Aorta (tissue), 5 donors: ENCODE data around the gene CMIP. TPM values are rescaled to one million over a fixed set of nuclear protein-coding genes. Genes with fewer than 3 reads are reported as not detected.
A peak's percentile ranks its signal among the peaks of the same experiment; 100 is the strongest.
"Not testable (repeated sequence)": the region's sequence is repeated elsewhere in the genome, so short reads cannot be mapped to it uniquely, and the experiment has no call there.

Experiments used
- ATAC-seq: fragments of 200-7000 bp; cut with Tn5 transposase; one replicate; pipeline ENCODE4 v1.9.1; 2022; ENCODE audit warnings: moderate library complexity; ENCODE audit not compliant: low FRiP score
- DNase-seq, 2 donors: peaks; one replicate each; pipeline ENCODE4 v3.0.0-alpha.2; 2020
- H3K27ac ChIP-seq, 2 donors: one replicate each; pipeline ENCODE4 v1.5.1; 2013; ENCODE audit warnings: low read length in 2 of 2, mild to moderate bottlenecking in 2 of 2, moderate library complexity in 2 of 2, control low read depth in 1 of 2, inconsistent platforms in 1 of 2, low read depth in 1 of 2
- H3K27me3 ChIP-seq, 2 donors: one replicate each; pipeline ENCODE4 v1.6.1; 2013; ENCODE audit warnings: control low read depth in 1 of 2, low read length in 1 of 2, mild to moderate bottlenecking in 1 of 2, moderate library complexity in 1 of 2; ENCODE audit not compliant: insufficient read depth in 2 of 2, control insufficient read depth in 1 of 2
- H3K36me3 ChIP-seq, 2 donors: one replicate each; pipeline ENCODE4 v1.6.1; 2013; ENCODE audit warnings: control low read depth in 1 of 2, low read length in 1 of 2, mild to moderate bottlenecking in 1 of 2; ENCODE audit not compliant: insufficient read depth in 2 of 2, control insufficient read depth in 1 of 2
- H3K4me1 ChIP-seq, 2 donors: one replicate each; pipeline ENCODE4 v1.6.1; 2013; ENCODE audit warnings: low read length in 2 of 2, control low read depth in 1 of 2, mild to moderate bottlenecking in 1 of 2, moderate library complexity in 1 of 2; ENCODE audit not compliant: insufficient read depth in 2 of 2, control insufficient read depth in 1 of 2
- H3K4me3 ChIP-seq, 2 donors: one replicate each; pipeline ENCODE4 v1.5.1; 2013; ENCODE audit warnings: low read length in 2 of 2, control low read depth in 1 of 2, mild to moderate bottlenecking in 1 of 2
- H3K9me3 ChIP-seq: one replicate; pipeline ENCODE4 v1.6.1; 2013; ENCODE audit warnings: mild to moderate bottlenecking, low read length; ENCODE audit not compliant: control insufficient read depth
- WGBS, 2 donors: extraction: QIAGEN DNeasy Blood & Tissue Kit; methylation state at CpG; one replicate each; pipeline ENCODE4 v1.1.7; 2013; 5-methylcytosine and 5-hydroxymethylcytosine counted together
- intact Hi-C, 2 donors: fragments of 100-400 bp; cut with DNase I; formaldehyde crosslinking; loops; one replicate each; pipeline versions ENCODE4 v1.14.2 to v1.15.0; 2022
- polyA plus RNA-seq, 2 donors: library from polyadenylated mRNA; stranded (reverse); fragments of 200-250 nt; gene quantifications; one replicate each; pipeline ENCODE4 v1.2.3, GENCODE V29; 2013
- total RNA-seq, 2 donors: library from RNA; stranded (reverse); fragmentation: NEBNext Ultra II Directional; extraction: Animal tissue kit (Norgen Biotek cat#: 25700); gene quantifications; one replicate each; pipeline ENCODE4 v1.2.1, GENCODE V29; 2021
- donor health status: healthy with polysubstance abuse.
- donor health status: Bipolar disorder and iron deficiency.
- donor health status: DM: no; HTN: no; CAD: no.
- donor health status: DM: no; HTN: no; CAD: no.
- donor health status: DM: yes; HTN: yes; CAD: no.

The CMIP gene
- total and polyA plus RNA-seq, 4 donors, result 2.4 to 96.3 (median 27.9) TPM

- Histone ChIP-seq H3K4me1 (no peaks in the 10 kb centered on the region), H3K27me3 (no peaks in the 10 kb centered on the region), H3K9me3 (no peaks in the 10 kb centered on the region), H3K4me3 (no peak overlapping the region), H3K36me3 (no peaks in the 10 kb centered on the region), H3K27ac (no peak overlapping the region)
- ATAC-seq (no peak), DNase-seq (no peak)
- WGBS, 2 donors, result 84% methylated on average over 7 of the region's 7 CpGs
- intact Hi-C loops, result no loop called here
These were observed 243.6 kb downstream of the CMIP start for GRCh38 chr16:81688182-81688581.

DNA sequence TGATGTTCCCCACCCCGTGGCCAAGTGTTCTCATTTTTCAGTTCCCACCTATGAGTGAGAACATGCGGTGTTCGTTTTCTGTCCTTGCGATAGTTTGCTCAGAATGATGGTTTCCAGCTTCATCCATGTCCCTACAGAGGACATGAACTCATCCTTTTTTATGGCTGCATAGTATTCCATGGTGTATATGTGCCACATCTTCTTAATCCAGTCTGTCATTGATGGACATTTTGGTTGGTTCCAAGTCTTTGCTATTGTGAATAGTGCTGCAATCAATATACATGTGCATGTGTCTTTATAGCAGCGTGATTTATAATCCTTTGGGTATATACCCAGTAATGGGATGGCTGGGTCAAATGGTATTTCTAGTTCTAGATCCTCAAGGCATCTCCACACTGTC is 244.2 kb downstream of the CMIP start:
- WGBS, 2 donors, result 77 to 87% methylated on average over 5 of the region's 5 CpGs
- intact Hi-C loops, H3K4me1 ChIP-seq, H3K27me3 ChIP-seq, H3K36me3 ChIP-seq, H3K4me3 ChIP-seq, H3K9me3 ChIP-seq, DNase-seq, H3K27ac ChIP-seq, ATAC-seq: not testable (repeated sequence)

GRCh38 chr16:81692021-81692420 is 247.4 kb downstream of the CMIP start:
- Histone ChIP-seq H3K27me3 (no peaks in the 10 kb centered on the region), H3K9me3 (no peaks in the 10 kb centered on the region), H3K27ac (no peak overlapping the region), H3K4me3 (no peak overlapping the region), H3K36me3 (no peaks in the 10 kb centered on the region), H3K4me1 (no peaks in the 10 kb centered on the region)
- 97% methylated on average over 16 of the region's 16 CpGs for WGBS, 2 donors
- DNase-seq (no peak), ATAC-seq (no peak)
- intact Hi-C loops, result no loop called here

GRCh38 chr16:81692571-81692970 is 248.0 kb downstream of the CMIP start:
- DNase-seq (no peak), ATAC-seq (no peak)
- Histone ChIP-seq H3K27me3 (no peaks in the 10 kb centered on the region), H3K27ac (no peak overlapping the region), H3K4me3 (no peak overlapping the region), H3K36me3 (no peaks in the 10 kb centered on the region), H3K9me3 (no peaks in the 10 kb centered on the region), H3K4me1 (no peaks in the 10 kb centered on the region)
- WGBS, 2 donors, result 97 to 98% methylated on average over 15 of the region's 15 CpGs
- intact Hi-C loops, result no loop called here

DNA sequence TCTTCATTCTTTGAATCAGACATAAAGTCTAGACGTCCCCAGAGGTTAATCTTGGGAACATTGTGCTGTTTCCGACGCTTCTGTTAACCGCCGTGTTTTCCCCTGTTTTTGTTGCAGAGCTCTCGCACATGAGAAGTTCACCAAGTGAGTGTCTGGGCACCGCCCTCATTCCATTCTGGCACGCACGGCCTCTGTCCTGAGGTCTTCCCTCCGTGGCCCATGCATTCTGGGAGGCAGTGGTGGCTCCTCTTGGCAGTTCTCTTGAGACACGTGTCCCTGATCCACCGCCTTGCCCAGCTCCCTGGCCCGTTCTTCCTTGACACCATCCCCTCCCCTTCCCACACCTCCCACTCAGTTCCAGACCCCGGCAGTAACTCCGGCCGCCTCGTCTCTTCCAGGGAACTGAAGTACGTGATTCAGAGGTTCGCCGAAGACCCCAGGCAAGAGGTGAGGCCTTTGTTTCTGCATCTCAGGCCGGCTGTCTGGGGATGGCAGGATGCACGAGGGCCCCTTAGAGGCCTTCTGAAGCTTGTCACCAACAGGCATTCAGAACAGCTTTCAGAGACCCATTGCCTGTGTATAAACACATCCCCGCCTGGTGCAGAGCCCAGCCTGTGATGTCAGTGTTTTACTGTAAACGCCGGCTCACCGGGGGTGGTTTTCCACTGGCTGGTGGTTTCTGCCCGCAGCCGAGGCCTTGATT is 248.6 kb downstream of the CMIP start:
- no peaks in the 10 kb centered on the region for H3K9me3 ChIP-seq
- DNase-seq (peak in 1 of 2 donors; percentile 68), ATAC-seq (no peak)
- H3K27ac ChIP-seq, result no peak overlapping the region
- 90 to 94% methylated on average over 28 of the region's 28 CpGs for WGBS, 2 donors
- H3K36me3 ChIP-seq, result no peaks in the 10 kb centered on the region
- intact Hi-C loops, result no loop called here
- H3K4me1 ChIP-seq, result no peaks in the 10 kb centered on the region
- no peak overlapping the region for H3K4me3 ChIP-seq
- no peaks in the 10 kb centered on the region for H3K27me3 ChIP-seq

GRCh38 chr16:81693744-81694303 is 249.2 kb downstream of the CMIP start:
- no peak overlapping the region for H3K4me3 ChIP-seq
- no peaks in the 10 kb centered on the region for H3K27me3 ChIP-seq
- DNase-seq (peak in 1 of 2 donors; percentile 61), ATAC-seq (no peak)
- H3K27ac ChIP-seq, result no peak overlapping the region
- intact Hi-C loops, result no loop called here
- no peaks in the 10 kb centered on the region for H3K9me3 ChIP-seq
- H3K4me1 ChIP-seq, result no peaks in the 10 kb centered on the region
- no peaks in the 10 kb centered on the region for H3K36me3 ChIP-seq
- 94 to 95% methylated on average over 9 of the region's 9 CpGs for WGBS, 2 donors

GRCh38 chr16:81694494-81695280 is 250.1 kb downstream of the CMIP start:
- intact Hi-C loops, result no loop called here
- ATAC-seq (no peak), DNase-seq (no peak)
- Histone ChIP-seq H3K27ac (no peak overlapping the region), H3K9me3 (no peaks in the 10 kb centered on the region), H3K4me1 (no peaks in the 10 kb centered on the region), H3K4me3 (no peak overlapping the region), H3K27me3 (no peaks in the 10 kb centered on the region), H3K36me3 (no peaks in the 10 kb centered on the region)
- WGBS, 2 donors, result 79 to 82% methylated on average over 14 of the region's 14 CpGs

DNA sequence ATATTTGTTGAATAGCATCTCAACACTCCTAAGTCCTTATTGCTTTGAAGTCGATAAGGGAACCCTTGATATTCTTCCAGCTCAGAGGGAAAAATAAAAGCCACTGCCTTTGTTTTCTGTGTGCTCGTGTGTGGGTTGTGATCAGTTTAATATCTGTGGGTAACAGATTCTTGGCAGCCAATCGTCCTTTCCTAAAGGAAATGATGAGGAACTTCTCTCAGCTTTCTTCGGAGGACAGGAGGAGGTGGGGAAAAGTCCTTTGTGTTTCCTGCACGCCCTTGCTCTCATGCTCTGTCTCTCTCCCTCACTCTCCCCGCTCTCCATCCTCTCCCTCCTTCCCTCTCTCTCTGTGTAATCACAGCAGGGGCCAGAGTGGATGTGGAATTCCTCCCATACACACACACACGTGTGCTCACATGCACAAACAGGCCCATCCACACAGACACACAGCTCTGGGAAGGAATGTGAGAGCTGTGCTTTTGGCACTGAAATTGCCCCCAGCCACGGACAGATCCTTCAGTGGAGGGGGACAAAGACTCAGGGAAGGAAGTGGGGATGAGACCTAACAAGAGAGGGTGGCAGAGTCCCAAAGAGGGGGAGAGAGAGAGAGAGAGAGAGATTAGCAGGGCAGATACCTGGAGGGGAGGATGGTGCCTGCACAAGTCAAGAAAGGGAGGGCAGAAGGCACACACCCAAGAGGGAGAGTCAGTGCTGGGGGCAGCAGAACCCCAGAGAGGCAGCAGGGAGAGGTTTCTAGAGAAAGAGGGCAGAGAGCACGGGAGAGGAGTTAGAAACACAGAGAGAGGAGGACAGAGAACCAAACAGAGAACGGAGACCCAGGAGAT is 250.9 kb downstream of the CMIP start:
- H3K4me1 ChIP-seq, result no peaks in the 10 kb centered on the region
- H3K27ac ChIP-seq, result no peak overlapping the region
- no peaks in the 10 kb centered on the region for H3K36me3 ChIP-seq
- DNase-seq (no peak), ATAC-seq (no peak)
- H3K27me3 ChIP-seq, result no peaks in the 10 kb centered on the region
- 75 to 85% methylated on average over 10 of the region's 10 CpGs for WGBS, 2 donors
- no peaks in the 10 kb centered on the region for H3K9me3 ChIP-seq
- no peak overlapping the region for H3K4me3 ChIP-seq
- intact Hi-C loops, result no loop called here
